ENCODE results near the gene PAPLN.

PAPLN gene

GRCh38 chr14:73243748-73244147, 6.4 kb downstream of the PAPLN start:
- no peak for DNase-seq (ENCODE audit: low read depth in 1 of 2, low spot score in 1 of 2)

- no peak for DNase-seq (ENCODE audit: low read depth in 1 of 2, low spot score in 1 of 2)
Observed at GRCh38 chr14:73244541-73245290, 7.4 kb downstream of the PAPLN start.

- peak; percentile 12 to 15 for DNase-seq (ENCODE audit: low read depth in 1 of 2, low spot score in 1 of 2)
Observed at GRCh38 chr14:73245480-73246325, 8.4 kb downstream of the PAPLN start.

GRCh38 chr14:73246387-73247150, 9.3 kb downstream of the PAPLN start:
- no peak for DNase-seq (ENCODE audit: low read depth in 1 of 2, low spot score in 1 of 2)

GRCh38 chr14:73248108-73248868, 11.0 kb downstream of the PAPLN start:
- DNase-seq (ENCODE audit: low read depth in 1 of 2, low spot score in 1 of 2): no peak

- no peak for DNase-seq (ENCODE audit: low read depth in 1 of 2, low spot score in 1 of 2)
Observed at GRCh38 chr14:73249108-73249507, 11.8 kb downstream of the PAPLN start.

GRCh38 chr14:73249564-73250316, 12.4 kb downstream of the PAPLN start:
- no peak for DNase-seq (ENCODE audit: low read depth in 1 of 2, low spot score in 1 of 2)

- no peak for DNase-seq (ENCODE audit: low read depth in 1 of 2, low spot score in 1 of 2)
Observed at GRCh38 chr14:73250317-73250713, 13.0 kb downstream of the PAPLN start.

- DNase-seq (ENCODE audit: low read depth in 1 of 2, low spot score in 1 of 2): no peak
Observed at GRCh38 chr14:73250781-73251500, 13.6 kb downstream of the PAPLN start.

- DNase-seq (ENCODE audit: low read depth in 1 of 2, low spot score in 1 of 2): no peak
Observed at GRCh38 chr14:73251516-73252215, 14.4 kb downstream of the PAPLN start.

GRCh38 chr14:73252491-73253322, 15.4 kb downstream of the PAPLN start:
- no peak for DNase-seq (ENCODE audit: low read depth in 1 of 2, low spot score in 1 of 2)

GRCh38 chr14:73253323-73253610, 16.0 kb downstream of the PAPLN start:
- DNase-seq (ENCODE audit: low read depth in 1 of 2, low spot score in 1 of 2): no peak

- DNase-seq (ENCODE audit: low read depth in 1 of 2, low spot score in 1 of 2): no peak
Observed at GRCh38 chr14:73253721-73254120, 16.4 kb downstream of the PAPLN start.

- no peak for DNase-seq (ENCODE audit: low read depth in 1 of 2, low spot score in 1 of 2)
Observed at GRCh38 chr14:73254247-73255004, 17.1 kb downstream of the PAPLN start.

GRCh38 chr14:73255005-73255400, 17.7 kb downstream of the PAPLN start:
- DNase-seq (ENCODE audit: low read depth in 1 of 2, low spot score in 1 of 2): no peak

GRCh38 chr14:73255693-73256225, 18.5 kb downstream of the PAPLN start:
- no peak for DNase-seq (ENCODE audit: low read depth in 1 of 2, low spot score in 1 of 2)

GRCh38 chr14:73258076-73258475, 20.8 kb downstream of the PAPLN start:
- no peak for DNase-seq (ENCODE audit: low read depth in 1 of 2, low spot score in 1 of 2)
